PFSK-1 (cell line): ENCODE measurements around the gene UVSSA.

Experiments used
- FOXP2 ChIP-seq: optimal IDR thresholded peaks from 2 replicates; pipeline ENCODE3; 2011; ENCODE audit warnings: borderline replicate concordance, control low read depth, inconsistent platforms; ENCODE audit not compliant: insufficient read depth; ENCODE audit errors: extremely low read length, extremely low read depth
- POLR2AphosphoS5 ChIP-seq: IDR thresholded peaks from 2 replicates; pipeline ENCODE4 v1.6.1; 2012; ENCODE audit warnings: low read depth, mild to moderate bottlenecking, control low read depth, low read length, moderate library complexity
- SIN3A ChIP-seq: IDR thresholded peaks from 2 replicates; pipeline ENCODE4 v1.6.1; 2012; ENCODE audit warnings: mild to moderate bottlenecking, low read length, moderate library complexity, borderline replicate concordance; ENCODE audit not compliant: insufficient read depth
- TAF1 ChIP-seq: IDR thresholded peaks from 2 replicates; pipeline ENCODE4 v1.6.1; 2012; ENCODE audit warnings: low read length, control low read depth, borderline replicate concordance; ENCODE audit not compliant: insufficient read depth
- TF ChIP-seq, protein P1 (sequence below), 2 experiments: IDR thresholded peaks; 2 replicates each; pipeline versions ENCODE4 v1.6.1 to v1.8.0; 2011 to 2012; ENCODE audit warnings: low read depth in 2 of 2, low read length in 2 of 2, control low read depth in 1 of 2, inconsistent platforms in 1 of 2, mild to moderate bottlenecking in 1 of 2, moderate library complexity in 1 of 2; ENCODE audit not compliant: insufficient read depth in 1 of 2

The UVSSA gene

DNA sequence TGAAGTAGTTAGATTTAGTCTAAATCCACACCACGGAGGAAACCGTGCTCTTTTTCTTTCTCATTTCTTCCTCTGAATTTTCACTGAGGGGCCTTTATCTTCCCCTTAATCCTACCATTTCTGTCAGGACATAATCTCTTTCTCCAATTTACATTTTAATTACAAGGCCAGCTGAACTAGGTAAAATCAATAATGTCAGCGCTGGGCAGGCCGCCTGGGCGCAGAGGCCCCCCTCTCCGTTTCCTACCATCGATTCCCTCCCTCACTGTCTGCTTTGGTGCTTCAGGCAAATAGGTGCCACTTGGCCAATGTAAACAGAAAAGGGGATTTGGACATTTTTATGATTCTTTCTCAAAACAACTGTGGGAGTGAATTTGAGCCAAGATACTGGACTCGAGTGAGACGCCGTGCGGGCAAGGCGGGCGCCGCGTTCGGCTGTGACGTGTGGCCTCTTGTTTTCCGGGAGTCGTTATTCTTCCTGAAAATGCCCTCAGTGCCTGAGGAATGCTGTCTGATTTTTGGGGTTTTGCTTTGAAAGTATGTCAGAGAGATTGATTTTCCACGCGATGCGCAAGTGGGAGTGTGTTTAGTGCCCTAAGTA lies 22.6 kb downstream of the UVSSA start:
- TF ChIP-seq TAF1 = no peak

DNA sequence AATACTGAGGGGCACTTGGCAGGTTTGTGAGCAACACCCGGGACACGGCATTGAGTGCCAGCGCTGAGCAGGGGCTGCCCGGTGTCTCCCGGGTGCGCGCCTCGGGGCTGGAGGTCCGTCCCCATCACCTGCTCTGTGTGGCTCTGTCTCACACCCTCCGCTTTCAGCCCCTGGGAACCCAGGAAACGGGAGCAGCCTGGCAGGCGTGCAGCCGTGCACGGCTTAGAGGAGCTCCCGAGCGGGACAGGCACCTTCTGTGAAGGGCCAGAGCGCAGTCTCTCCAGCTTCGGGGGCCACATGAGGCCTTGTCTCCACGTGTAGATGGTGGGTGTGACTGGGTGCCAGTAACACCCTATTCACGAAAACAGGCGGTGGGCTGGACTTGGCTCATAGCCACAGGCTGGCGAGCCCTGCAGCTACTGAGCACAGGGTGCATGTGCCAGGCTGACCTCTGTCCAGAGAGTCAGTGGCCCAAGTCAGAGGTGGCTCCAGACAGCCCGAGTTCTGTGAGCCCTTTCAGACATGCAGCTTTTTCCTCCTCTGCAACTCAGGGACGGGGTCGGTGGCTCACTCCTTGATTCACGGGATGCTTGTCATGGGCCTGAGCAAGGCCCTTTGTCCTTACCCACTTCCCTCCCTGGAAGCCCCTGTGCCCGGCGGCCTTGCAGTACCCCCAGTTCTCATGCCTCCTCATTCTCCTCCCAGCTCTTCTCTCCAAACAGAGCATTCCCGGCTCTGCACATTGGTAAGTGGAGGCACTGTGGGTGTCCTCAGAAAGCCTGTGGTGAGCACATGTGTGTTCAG lies 23.5 kb downstream of the UVSSA start:
- TF ChIP-seq SIN3A = no peak
- no peak for TF ChIP-seq FOXP2
- no peak for TF ChIP-seq POLR2AphosphoS5
- TF ChIP-seq TAF1 = no peak
- TF ChIP-seq, protein P1, sequence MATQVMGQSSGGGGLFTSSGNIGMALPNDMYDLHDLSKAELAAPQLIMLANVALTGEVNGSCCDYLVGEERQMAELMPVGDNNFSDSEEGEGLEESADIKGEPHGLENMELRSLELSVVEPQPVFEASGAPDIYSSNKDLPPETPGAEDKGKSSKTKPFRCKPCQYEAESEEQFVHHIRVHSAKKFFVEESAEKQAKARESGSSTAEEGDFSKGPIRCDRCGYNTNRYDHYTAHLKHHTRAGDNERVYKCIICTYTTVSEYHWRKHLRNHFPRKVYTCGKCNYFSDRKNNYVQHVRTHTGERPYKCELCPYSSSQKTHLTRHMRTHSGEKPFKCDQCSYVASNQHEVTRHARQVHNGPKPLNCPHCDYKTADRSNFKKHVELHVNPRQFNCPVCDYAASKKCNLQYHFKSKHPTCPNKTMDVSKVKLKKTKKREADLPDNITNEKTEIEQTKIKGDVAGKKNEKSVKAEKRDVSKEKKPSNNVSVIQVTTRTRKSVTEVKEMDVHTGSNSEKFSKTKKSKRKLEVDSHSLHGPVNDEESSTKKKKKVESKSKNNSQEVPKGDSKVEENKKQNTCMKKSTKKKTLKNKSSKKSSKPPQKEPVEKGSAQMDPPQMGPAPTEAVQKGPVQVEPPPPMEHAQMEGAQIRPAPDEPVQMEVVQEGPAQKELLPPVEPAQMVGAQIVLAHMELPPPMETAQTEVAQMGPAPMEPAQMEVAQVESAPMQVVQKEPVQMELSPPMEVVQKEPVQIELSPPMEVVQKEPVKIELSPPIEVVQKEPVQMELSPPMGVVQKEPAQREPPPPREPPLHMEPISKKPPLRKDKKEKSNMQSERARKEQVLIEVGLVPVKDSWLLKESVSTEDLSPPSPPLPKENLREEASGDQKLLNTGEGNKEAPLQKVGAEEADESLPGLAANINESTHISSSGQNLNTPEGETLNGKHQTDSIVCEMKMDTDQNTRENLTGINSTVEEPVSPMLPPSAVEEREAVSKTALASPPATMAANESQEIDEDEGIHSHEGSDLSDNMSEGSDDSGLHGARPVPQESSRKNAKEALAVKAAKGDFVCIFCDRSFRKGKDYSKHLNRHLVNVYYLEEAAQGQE (IDR thresholded peaks at IDR 0.05; ENCODE audit: insufficient read depth in 1 of 2, low read depth in 2 of 2, low read length in 2 of 2) = no peak

DNA sequence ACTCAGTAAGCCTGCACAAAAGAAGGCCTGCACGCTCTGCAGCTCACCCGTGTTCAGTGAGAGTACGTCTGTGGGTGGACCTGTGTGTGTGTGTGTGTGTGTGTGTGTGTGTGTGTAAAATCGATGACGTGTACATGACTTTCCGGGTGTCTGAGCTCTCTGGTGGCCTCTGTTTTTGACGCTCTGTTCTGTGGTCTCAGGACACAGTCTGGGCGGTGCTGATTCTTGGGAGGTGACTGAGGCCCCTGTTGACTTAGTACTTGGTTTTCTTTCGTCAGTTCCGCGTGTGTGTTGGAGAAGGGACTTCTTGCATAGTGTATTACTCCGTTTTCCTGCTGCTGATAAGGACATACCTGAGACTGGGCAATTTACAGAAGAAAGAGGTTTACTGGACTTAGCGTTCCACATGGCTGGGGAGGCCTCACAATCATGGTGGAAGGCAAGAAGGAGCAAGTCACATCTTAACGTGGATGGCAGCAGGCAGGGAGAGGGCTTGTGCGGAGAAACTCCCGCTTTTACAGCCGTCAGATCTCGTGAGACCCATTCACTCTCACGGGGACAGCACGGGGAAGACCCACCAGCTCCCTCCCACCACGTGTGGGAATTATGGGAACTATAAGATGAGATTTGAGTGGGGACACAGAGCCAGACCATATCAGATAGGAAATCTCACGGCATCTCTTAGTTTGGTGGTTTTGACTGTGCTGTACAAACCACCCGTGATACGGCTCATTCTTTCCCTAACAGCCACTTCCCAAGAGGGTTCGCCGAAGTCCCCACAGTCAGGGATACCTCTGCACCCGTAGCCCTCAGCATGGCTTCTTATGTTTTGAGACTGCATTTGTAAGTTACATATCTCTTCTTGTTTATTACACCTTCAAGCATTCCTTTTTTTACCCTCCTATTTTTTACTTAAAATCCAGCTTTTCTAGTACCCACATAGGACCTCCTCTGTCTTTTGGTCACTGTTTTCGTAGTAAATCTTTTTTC lies 24.5 kb downstream of the UVSSA start:
- TF ChIP-seq POLR2AphosphoS5 = no peak
- no peak for TF ChIP-seq TAF1
- TF ChIP-seq, protein P1 (IDR thresholded peaks at IDR 0.05; ENCODE audit: insufficient read depth in 1 of 2, low read depth in 2 of 2, low read length in 2 of 2) = no peak
- no peak for TF ChIP-seq SIN3A
- TF ChIP-seq FOXP2 = no peak

DNA sequence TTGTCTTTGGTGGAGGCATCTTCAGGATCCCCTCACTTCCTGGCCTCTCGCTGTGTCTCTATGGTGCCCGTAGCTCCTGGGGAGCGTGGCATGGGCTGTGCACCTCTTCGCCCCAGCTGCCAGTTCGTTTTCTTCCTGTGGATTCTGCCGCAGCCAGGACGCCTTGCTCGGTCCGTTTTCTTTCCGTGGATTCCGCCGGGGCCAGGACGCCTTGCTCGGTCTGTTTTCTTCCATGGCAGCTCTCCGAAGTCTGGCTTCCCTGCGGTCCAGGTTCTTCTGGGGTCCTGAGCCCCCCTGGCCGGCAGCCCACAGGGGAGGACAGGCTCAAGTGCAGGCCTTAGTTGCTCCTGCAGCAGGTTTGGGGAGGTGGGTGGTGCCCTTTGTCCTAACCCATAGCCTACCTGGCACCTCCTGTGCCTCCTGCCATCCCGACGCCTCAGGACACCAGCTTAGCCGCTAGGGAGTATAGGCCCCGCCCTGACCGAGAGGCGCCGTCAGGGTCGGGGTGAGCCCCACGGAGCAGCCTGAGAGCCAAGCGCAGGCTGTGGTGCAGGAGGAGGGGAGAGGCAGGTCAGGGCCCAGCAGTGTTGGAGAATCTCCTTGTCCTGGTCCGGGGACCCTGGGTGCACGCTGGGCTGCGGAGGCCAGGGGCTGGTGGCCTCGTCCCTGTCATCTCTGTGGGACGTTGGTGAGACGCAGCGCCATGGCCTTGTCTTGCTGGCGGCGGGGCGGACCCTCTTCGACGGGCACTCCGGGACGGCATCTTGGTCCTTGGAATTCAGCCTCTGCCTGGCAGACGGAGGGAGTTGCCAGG lies 27.1 kb downstream of the UVSSA start:
- no peak for TF ChIP-seq FOXP2
- TF ChIP-seq TAF1 = no peak
- TF ChIP-seq SIN3A = no peak
- no peak for TF ChIP-seq POLR2AphosphoS5
- TF ChIP-seq, protein P1 (IDR thresholded peaks at IDR 0.05; ENCODE audit: insufficient read depth in 1 of 2, low read depth in 2 of 2, low read length in 2 of 2) = no peak

DNA sequence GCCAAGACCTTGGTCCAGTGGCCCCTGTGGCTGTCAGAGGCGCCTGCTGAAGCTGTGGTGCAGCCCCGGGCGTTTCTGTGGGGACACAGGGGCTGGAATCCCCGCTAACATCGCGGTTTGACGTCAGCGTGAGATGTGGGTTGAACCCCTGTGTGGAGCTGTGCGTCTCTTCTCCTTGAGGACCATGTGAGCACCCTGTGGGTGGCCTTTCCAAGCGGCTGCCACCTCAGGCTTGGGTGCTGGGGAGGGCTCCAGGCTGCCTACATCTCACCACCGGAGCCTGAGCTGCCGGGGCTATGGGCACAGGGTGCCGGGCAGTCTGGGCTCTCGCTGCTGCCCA lies 27.7 kb downstream of the UVSSA start:
- TF ChIP-seq POLR2AphosphoS5 (no peak), FOXP2 (no peak), SIN3A (no peak), TAF1 (no peak)
- TF ChIP-seq, protein P1 (IDR thresholded peaks at IDR 0.05; ENCODE audit: insufficient read depth in 1 of 2, low read depth in 2 of 2, low read length in 2 of 2) = no peak
